Panc1 (cell line): ENCODE data around the gene ASXL3. TPM values are rescaled to one million over a fixed set of nuclear protein-coding genes. Genes with fewer than 3 reads are reported as not detected.
A peak's percentile ranks its signal among the peaks of the same experiment; 100 is the strongest.

Experiments
- ATAC-seq: fragments of 200-7000 bp; cut with Tn5 transposase; 2 replicates; pipeline ENCODE4 v1.9.1; 2020; ENCODE audit warnings: mild to moderate bottlenecking, moderate library complexity
- BruUV-seq: library from RNA; stranded (reverse); fragments of 400-500 nt; replicated peaks from 2 replicates; lab custom pipeline; 2021; lab: Mats Ljungman, UMichigan
- CTCF ChIA-PET: fragments of 300-600 bp; sonication (Branson Sonifier 250); formaldehyde crosslinking; loops from one replicate; lab custom pipeline; 2022; ENCODE audit warnings: antibody characterized with exemption; lab: Charles Lee
- POLR2A ChIA-PET: fragments of 300-600 bp; sonication (Branson Sonifier 250); formaldehyde crosslinking; loops from one replicate; lab custom pipeline; 2022; ENCODE audit warnings: antibody characterized with exemption; lab: Charles Lee
- DNase-seq: peaks from one replicate; pipeline ENCODE4 v3.0.0-alpha.2; 2010; ENCODE audit warnings: low read depth, low spot score
- H3K27ac ChIP-seq: 2 replicates; pipeline ENCODE4 v1.5.1; 2011; ENCODE audit warnings: mild to moderate bottlenecking, low read length, inconsistent platforms
- H3K27me3 ChIP-seq: fragments of 200-500 bp; sonication (Bioruptor generic); 2 replicates; pipeline ENCODE4 v1.6.0; 2014; ENCODE audit warnings: low read length, inconsistent platforms; ENCODE audit not compliant: control insufficient read depth, insufficient read depth
- H3K36me3 ChIP-seq: fragments of 200-500 bp; sonication (Bioruptor generic); 2 replicates; pipeline ENCODE4 v1.5.1; 2014; ENCODE audit warnings: inconsistent platforms, mild to moderate bottlenecking, low read length, moderate library complexity; ENCODE audit not compliant: control insufficient read depth, insufficient read depth
- H3K4me1 ChIP-seq: 2 replicates; pipeline ENCODE4 v1.5.1; 2011; ENCODE audit warnings: inconsistent platforms, mild to moderate bottlenecking, low read length, moderate library complexity; ENCODE audit not compliant: control insufficient read depth, insufficient read depth
- H3K4me3 ChIP-seq, 2 experiments: 2 replicates each; pipeline ENCODE4 v1.5.1; 2011 to 2012; ENCODE audit warnings: low read depth in 2 of 2, low read length in 2 of 2, mild to moderate bottlenecking in 2 of 2, inconsistent platforms in 1 of 2, moderate library complexity in 1 of 2
- H3K9me3 ChIP-seq: fragments of 200-500 bp; sonication (Bioruptor generic); 2 replicates; pipeline ENCODE4 v1.5.1; 2014; ENCODE audit warnings: low read depth, mild to moderate bottlenecking, inconsistent platforms, low read length, moderate library complexity; ENCODE audit not compliant: control insufficient read depth, insufficient read depth
- CTCF ChIP-seq: fragments of 450-650 bp; IDR thresholded peaks from 2 replicates; pipeline ENCODE4 v1.5.1; 2017; ENCODE audit warnings: mild to moderate bottlenecking
- POLR2AphosphoS5 ChIP-seq: IDR thresholded peaks from 2 replicates; pipeline ENCODE4 v1.6.1; 2012; ENCODE audit warnings: mild to moderate bottlenecking, low read depth, low read length, moderate library complexity
- REST ChIP-seq, 2 experiments: IDR thresholded peaks; 2 replicates each; pipeline ENCODE4 v1.6.1; 2011 to 2012; ENCODE audit warnings: low read depth in 2 of 2, control low read depth in 1 of 2, low read length in 1 of 2, mild to moderate bottlenecking in 1 of 2, moderate library complexity in 1 of 2; ENCODE audit not compliant: insufficient read depth in 1 of 2
- SIN3A ChIP-seq: IDR thresholded peaks from 2 replicates; pipeline ENCODE4 v1.6.1; 2012; ENCODE audit warnings: low read depth, mild to moderate bottlenecking, low read length, moderate library complexity, borderline replicate concordance; ENCODE audit not compliant: insufficient read depth
- TCF7L2 ChIP-seq: IDR thresholded peaks from 2 replicates; pipeline ENCODE4 v1.6.1; 2011; ENCODE audit warnings: mild to moderate bottlenecking, low read depth, low read length, inconsistent platforms
- in situ Hi-C: cut with HindIII; loops from 2 replicates; pipeline ENCODE4 v1.10.0; 2016; ENCODE audit warnings: low sequenced_read_pairs, low pct_unique_long_range_greater_than_20kb
- intact Hi-C: fragments of 100-400 bp; cut with micrococcal nuclease; formaldehyde crosslinking; loops from one replicate; pipeline ENCODE4 v1.10.0; 2022; ENCODE audit not compliant: unreplicated experiment
- total RNA-seq: library from RNA; stranded (reverse); gene quantifications from one replicate; pipeline ENCODE4 v1.2.1, GENCODE V29; 2021; ENCODE audit not compliant: unreplicated experiment

The ASXL3 gene
- total RNA-seq, 1 experiment from 2014 or later, result 0.74 TPM

- no TSS peak for BruUV-seq
- no peaks in the 10 kb centered on the region; the same call in 1 of the 2 replicates for H3K9me3 ChIP-seq
- ChIA-PET CTCF (no interaction called here), POLR2A (no interaction called here)
- H3K4me1 ChIP-seq, result 0 out of 2 replicates have a peak, but pooled peaks cover 3% of the 10 kb centered on the region
- no peak overlapping the region for H3K27ac ChIP-seq
- DNase-seq, result no peak
- intact Hi-C loops, result loop anchor here (10.0 kb wide), 1 partner anchor 60 kb away; no protein-coding TSS in a partner anchor
- no peak for ATAC-seq
- TF ChIP-seq SIN3A (no peak), POLR2AphosphoS5 (no peak), TCF7L2 (no peak), REST (IDR thresholded peaks at IDR 0.05; ENCODE audit: insufficient read depth in 1 of 2, low read depth in 2 of 2, low read length in 1 of 2) (no peak), CTCF (no peak)
- H3K27me3 ChIP-seq, result no peaks in the 10 kb centered on the region
- H3K36me3 ChIP-seq, result no peaks in the 10 kb centered on the region
- in situ Hi-C loops, result no loop called here
- H3K4me3 ChIP-seq, result no peak overlapping the region
Observed at GRCh38 chr18:33594799-33595198, 16.8 kb downstream of the ASXL3 start.

- H3K4me1 ChIP-seq, result 0 out of 2 replicates have a peak, but pooled peaks cover 3% of the 10 kb centered on the region
- no peaks in the 10 kb centered on the region for H3K27me3 ChIP-seq
- ChIA-PET POLR2A (no interaction called here), CTCF (no interaction called here)
- BruUV-seq, result no TSS peak
- no peak overlapping the region for H3K27ac ChIP-seq
- H3K9me3 ChIP-seq, result no peaks in the 10 kb centered on the region
- no peak overlapping the region for H3K4me3 ChIP-seq
- TF ChIP-seq POLR2AphosphoS5, result no peak
- no peak for TF ChIP-seq REST (IDR thresholded peaks at IDR 0.05; ENCODE audit: insufficient read depth in 1 of 2, low read depth in 2 of 2, low read length in 1 of 2)
- no peak for TF ChIP-seq TCF7L2
- TF ChIP-seq SIN3A, result no peak
- no peak for TF ChIP-seq CTCF
- intact Hi-C loops (loop anchor here (10.0 kb wide), 1 partner anchor 58 kb away; no protein-coding TSS in a partner anchor), in situ Hi-C loops (no loop called here)
- DNase-seq, result peak; percentile 79
- peak; percentile 71 for ATAC-seq
- no peaks in the 10 kb centered on the region for H3K36me3 ChIP-seq
Observed at GRCh38 chr18:33596178-33596854, 18.3 kb downstream of the ASXL3 start.
